Measurements from ENCODE around the gene H1-8.

DNA sequence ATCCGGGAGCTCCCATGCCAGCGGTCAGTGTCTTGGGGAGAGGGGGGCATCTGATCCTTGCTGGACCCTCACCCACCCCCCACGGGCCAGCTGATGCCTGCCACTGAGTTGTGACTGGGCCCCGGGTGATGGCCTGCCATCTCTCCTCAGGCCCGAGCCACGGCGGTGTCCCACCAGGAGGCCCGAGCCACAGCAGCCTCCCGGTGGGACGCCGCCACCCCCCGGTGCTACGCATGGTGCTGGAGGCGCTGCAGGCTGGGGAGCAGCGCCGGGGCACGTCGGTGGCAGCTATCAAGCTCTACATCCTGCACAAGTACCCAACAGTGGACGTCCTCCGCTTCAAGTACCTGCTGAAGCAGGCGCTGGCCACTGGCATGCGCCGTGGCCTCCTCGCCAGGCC lies 4.3 kb downstream of the H1-8 start:
- TF ChIP-seq ESRRA (IDR thresholded peaks at IDR 0.05; ENCODE audit: borderline replicate concordance, low read depth) (no peak), ATF7 (IDR thresholded peaks at IDR 0.05) (no peak), TBL1XR1 (IDR thresholded peaks at IDR 0.05; ENCODE audit: low read length in 2 of 2) (no peak), RAD21 (CRISPR knock-in tag; conservative IDR thresholded peaks at IDR 0.05 in 1 of 2, IDR thresholded peaks at IDR 0.05 in 1 of 2) (no peak), POLR2AphosphoS2 (IDR thresholded peaks at IDR 0.05; ENCODE audit: low read length) (no peak), LARP7 (IDR thresholded peaks at IDR 0.05) (no peak), NEUROD1 (IDR thresholded peaks at IDR 0.05; ENCODE audit: borderline replicate concordance, low read depth, low read length, partially characterized antibody) (no peak)
- TF ChIP-seq, protein P1, sequence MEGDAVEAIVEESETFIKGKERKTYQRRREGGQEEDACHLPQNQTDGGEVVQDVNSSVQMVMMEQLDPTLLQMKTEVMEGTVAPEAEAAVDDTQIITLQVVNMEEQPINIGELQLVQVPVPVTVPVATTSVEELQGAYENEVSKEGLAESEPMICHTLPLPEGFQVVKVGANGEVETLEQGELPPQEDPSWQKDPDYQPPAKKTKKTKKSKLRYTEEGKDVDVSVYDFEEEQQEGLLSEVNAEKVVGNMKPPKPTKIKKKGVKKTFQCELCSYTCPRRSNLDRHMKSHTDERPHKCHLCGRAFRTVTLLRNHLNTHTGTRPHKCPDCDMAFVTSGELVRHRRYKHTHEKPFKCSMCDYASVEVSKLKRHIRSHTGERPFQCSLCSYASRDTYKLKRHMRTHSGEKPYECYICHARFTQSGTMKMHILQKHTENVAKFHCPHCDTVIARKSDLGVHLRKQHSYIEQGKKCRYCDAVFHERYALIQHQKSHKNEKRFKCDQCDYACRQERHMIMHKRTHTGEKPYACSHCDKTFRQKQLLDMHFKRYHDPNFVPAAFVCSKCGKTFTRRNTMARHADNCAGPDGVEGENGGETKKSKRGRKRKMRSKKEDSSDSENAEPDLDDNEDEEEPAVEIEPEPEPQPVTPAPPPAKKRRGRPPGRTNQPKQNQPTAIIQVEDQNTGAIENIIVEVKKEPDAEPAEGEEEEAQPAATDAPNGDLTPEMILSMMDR (IDR thresholded peaks at IDR 0.05 in 2 of 3, conservative IDR thresholded peaks at IDR 0.05 in 1 of 3; ENCODE audit: insufficient read depth in 2 of 3, low read depth in 1 of 3, low read length in 3 of 3) = no peak
- TF ChIP-seq, protein P2, sequence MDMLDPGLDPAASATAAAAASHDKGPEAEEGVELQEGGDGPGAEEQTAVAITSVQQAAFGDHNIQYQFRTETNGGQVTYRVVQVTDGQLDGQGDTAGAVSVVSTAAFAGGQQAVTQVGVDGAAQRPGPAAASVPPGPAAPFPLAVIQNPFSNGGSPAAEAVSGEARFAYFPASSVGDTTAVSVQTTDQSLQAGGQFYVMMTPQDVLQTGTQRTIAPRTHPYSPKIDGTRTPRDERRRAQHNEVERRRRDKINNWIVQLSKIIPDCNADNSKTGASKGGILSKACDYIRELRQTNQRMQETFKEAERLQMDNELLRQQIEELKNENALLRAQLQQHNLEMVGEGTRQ (CRISPR knock-in tag; IDR thresholded peaks at IDR 0.05) = no peak
